GM06990 (cell line): Measurements from ENCODE around the gene RAD51D.
"Not testable (repeated sequence)": the region's sequence is repeated elsewhere in the genome, so short reads cannot be mapped to it uniquely, and the experiment has no call there.

ENCODE experiments used
- DNase-seq: peaks from one replicate; pipeline ENCODE4 v3.0.0-alpha.2; 2011; ENCODE audit not compliant: insufficient read length; ENCODE audit errors: extremely low read depth
- H3K27me3 ChIP-seq: replicated peaks from 2 replicates; pipeline ENCODE4 v1.6.0; 2011; ENCODE audit warnings: low read length; ENCODE audit not compliant: control insufficient read depth, insufficient read depth
- H3K36me3 ChIP-seq: 2 replicates; pipeline ENCODE4 v1.5.1; 2011; ENCODE audit warnings: low read length; ENCODE audit not compliant: control insufficient read depth, insufficient read depth
- H3K4me3 ChIP-seq: replicated peaks from 2 replicates; pipeline ENCODE4 v1.5.1; 2011; ENCODE audit warnings: low read depth, mild to moderate bottlenecking, control low read depth, low read length
- CTCF ChIP-seq: IDR thresholded peaks from 2 replicates; pipeline ENCODE4 v1.5.1; 2011; ENCODE audit warnings: low read length, control low read depth, mild to moderate bottlenecking, inconsistent platforms; ENCODE audit not compliant: insufficient read depth, poor library complexity, severe bottlenecking

RAD51D gene

GRCh38 chr17:35129154-35129972 lies 9.7 kb upstream of the RAD51D start:
- no peaks in the 10 kb centered on the region for H3K27me3 ChIP-seq
- DNase-seq: no peak
- H3K4me3 ChIP-seq: no peak overlapping the region
- H3K36me3 ChIP-seq: peaks cover 23% of the 10 kb centered on the region
- no peak for TF ChIP-seq CTCF

- no peak overlapping the region for H3K4me3 ChIP-seq
- TF ChIP-seq CTCF: no peak
- no peaks in the 10 kb centered on the region for H3K27me3 ChIP-seq
- no peak for DNase-seq
- peaks cover 15% of the 10 kb centered on the region for H3K36me3 ChIP-seq
Measured at GRCh38 chr17:35127751-35128514, 8.3 kb upstream of the RAD51D start.

GRCh38 chr17:35121315-35121714 lies 1.7 kb upstream of the RAD51D start, which contains the start of gene FNDC8:
TSS of gene FNDC8 (plus strand) at chr17:35121615. CDS start at chr17:35121694, 79 bp downstream.
- no peaks in the 10 kb centered on the region for H3K27me3 ChIP-seq
- no peak for TF ChIP-seq CTCF
- H3K4me3 ChIP-seq: no peak within 1 kb of the TSS
- DNase-seq: no peak
- H3K36me3 ChIP-seq: no peaks in the 10 kb centered on the region

GRCh38 chr17:35117984-35118383 lies 1.7 kb downstream of the RAD51D start:
- no peak for DNase-seq
- H3K4me3 ChIP-seq: no peak overlapping the region
- H3K36me3 ChIP-seq: no peaks in the 10 kb centered on the region; the same call in 1 of the 2 replicates
- peak; percentile 67 for TF ChIP-seq CTCF
- H3K27me3 ChIP-seq: no peaks in the 10 kb centered on the region

GRCh38 chr17:35116845-35117244 lies 2.8 kb downstream of the RAD51D start:
- Histone ChIP-seq H3K4me3 (no peak overlapping the region), H3K27me3 (no peaks in the 10 kb centered on the region), H3K36me3 (no peaks in the 10 kb centered on the region; the same call in 1 of the 2 replicates)
- DNase-seq: no peak
- no peak for TF ChIP-seq CTCF

GRCh38 chr17:35110791-35111190 lies 8.9 kb downstream of the RAD51D start:
- DNase-seq, H3K36me3 ChIP-seq, H3K27me3 ChIP-seq, H3K4me3 ChIP-seq: not testable (repeated sequence)
